Measurements from ENCODE around the gene TRIM62. TPM values are rescaled to one million over a fixed set of nuclear protein-coding genes. Genes with fewer than 3 reads are reported as not detected.
"Not testable (repeated sequence)": the region's sequence is repeated elsewhere in the genome, so short reads cannot be mapped to it uniquely, and the experiment has no call there.

TRIM62 gene
- polyA plus RNA-seq, 2 of the 4 experiments (the other 2 are of a cell fraction), result 0.79 to 1.5 TPM

- no peak for TF ChIP-seq REST (IDR thresholded peaks at IDR 0.05)
- no peak for TF ChIP-seq NPAS2 (CRISPR knock-in tag; IDR thresholded peaks at IDR 0.05; ENCODE audit: borderline replicate concordance)
Observed at GRCh38 chr1:33127001-33127823, 54.6 kb downstream of the TRIM62 start (continued).

DNA sequence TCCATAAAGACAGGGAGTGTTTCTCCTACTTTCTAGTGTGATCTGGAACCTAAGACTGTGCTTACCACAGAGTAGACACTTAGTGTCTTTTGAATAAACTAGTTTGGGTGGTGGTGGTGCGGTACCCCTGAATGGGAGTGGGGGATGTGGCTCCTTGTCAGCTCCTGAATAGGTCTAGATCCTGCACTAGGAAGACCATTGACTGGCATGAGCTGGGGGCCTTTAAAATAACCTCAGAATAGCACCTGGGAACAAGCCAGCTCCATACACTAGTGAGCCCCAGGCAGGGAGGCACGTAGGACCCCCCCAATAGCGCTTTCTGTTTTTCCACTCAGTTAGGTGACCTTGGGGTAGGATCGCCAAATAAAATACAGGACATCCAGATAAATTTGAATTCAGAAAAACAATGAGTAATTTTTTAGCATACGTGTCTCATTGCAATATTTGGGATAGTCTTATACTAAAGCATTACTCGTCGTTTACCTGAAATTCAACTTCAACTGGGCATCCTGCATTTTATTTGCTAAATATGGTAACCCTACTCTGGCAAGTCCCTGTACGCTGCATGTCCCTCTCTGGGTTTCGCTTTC, 55.3 kb downstream of the TRIM62 start:
- TF ChIP-seq BCL3 (IDR thresholded peaks at IDR 0.05), result no peak
- TF ChIP-seq NR3C1 (IDR thresholded peaks at IDR 0.05), result no peak
- TF ChIP-seq JUN (IDR thresholded peaks at IDR 0.05), result no peak
- TF ChIP-seq ELK1 (IDR thresholded peaks at IDR 0.05; ENCODE audit: low read depth, low read length), result no peak
- TF ChIP-seq, protein P1, sequence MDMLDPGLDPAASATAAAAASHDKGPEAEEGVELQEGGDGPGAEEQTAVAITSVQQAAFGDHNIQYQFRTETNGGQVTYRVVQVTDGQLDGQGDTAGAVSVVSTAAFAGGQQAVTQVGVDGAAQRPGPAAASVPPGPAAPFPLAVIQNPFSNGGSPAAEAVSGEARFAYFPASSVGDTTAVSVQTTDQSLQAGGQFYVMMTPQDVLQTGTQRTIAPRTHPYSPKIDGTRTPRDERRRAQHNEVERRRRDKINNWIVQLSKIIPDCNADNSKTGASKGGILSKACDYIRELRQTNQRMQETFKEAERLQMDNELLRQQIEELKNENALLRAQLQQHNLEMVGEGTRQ (IDR thresholded peaks at IDR 0.05), result no peak
- no peak for TF ChIP-seq SMC3 (IDR thresholded peaks at IDR 0.05)
- no peak for TF ChIP-seq MYC (IDR thresholded peaks at IDR 0.05; ENCODE audit: borderline replicate concordance, low read length)
- peak; percentile 94 for TF ChIP-seq KDM1A (IDR thresholded peaks at IDR 0.05; ENCODE audit: low read depth)
- TF ChIP-seq ZSCAN20 (CRISPR knock-in tag; IDR thresholded peaks at IDR 0.05), result no peak
- TF ChIP-seq HDAC2 (IDR thresholded peaks at IDR 0.05), result peak; percentile 86
- FAIRE-seq, result no peak
- DNase-seq (ENCODE audit: low read depth in 1 of 2, low spot score in 1 of 2), result no peak
- peak overlapping the region; percentile 87 for H3K4me2 ChIP-seq
- peak overlapping the region; percentile 85 to 89 for H3K27ac ChIP-seq
- no peak for ATAC-seq
- ChIA-PET POLR2A (interaction anchor here (0.9 to 1.0 kb wide), 3 partner anchors 40 to 131 kb away, joined by 3 read pairs; no protein-coding TSS in a partner anchor), CTCF (interaction anchor here (1.2 to 2.1 kb wide), 15 partner anchors 11 to 254 kb away, joined by 3 to 18 read pairs (median 4); partner anchors contain the start of gene AZIN2)
- H3K9me3 ChIP-seq, result no peaks in the 10 kb centered on the region
- peaks cover 4% of the 10 kb centered on the region; the same call in 1 of the 3 replicates for H3K4me1 ChIP-seq
- H3K4me3 ChIP-seq, result peak overlapping the region; percentile 63
- WGBS (ENCODE audit: missing lambda C conversion rate), result 13% methylated on average over 9 of the region's 9 CpGs

GRCh38 chr1:33124647-33125046, 57.2 kb downstream of the TRIM62 start:
- H3K9me3 ChIP-seq; H3K4me3 ChIP-seq; H3K27ac ChIP-seq; POLR2A ChIA-PET; ATAC-seq; DNase-seq (ENCODE audit: low read depth in 1 of 2, low spot score in 1 of 2); H3K4me1 ChIP-seq; H3K4me2 ChIP-seq; FAIRE-seq: not testable (repeated sequence)
- 100% methylated on average over 4 of the region's 4 CpGs for WGBS (ENCODE audit: missing lambda C conversion rate)
- CTCF ChIA-PET, result interaction anchor here (1.2 to 1.5 kb wide), 2 partner anchors 9 to 30 kb away, joined by 3 to 8 read pairs; no protein-coding TSS in a partner anchor

Measured in A549 (cell line).